ENCODE results near the gene RPN1.
"Not testable (repeated sequence)": the region's sequence is repeated elsewhere in the genome, so short reads cannot be mapped to it uniquely, and the experiment has no call there.

The RPN1 gene

GRCh38 chr3:128607710-128608048 is 42.9 kb downstream of the RPN1 start:
- DNase-seq, result no peak

- DNase-seq, result no peak
Observed at GRCh38 chr3:128606094-128606493, 44.5 kb downstream of the RPN1 start.

- no peak for DNase-seq
Observed at GRCh38 chr3:128605091-128606046, 45.2 kb downstream of the RPN1 start.

DNA sequence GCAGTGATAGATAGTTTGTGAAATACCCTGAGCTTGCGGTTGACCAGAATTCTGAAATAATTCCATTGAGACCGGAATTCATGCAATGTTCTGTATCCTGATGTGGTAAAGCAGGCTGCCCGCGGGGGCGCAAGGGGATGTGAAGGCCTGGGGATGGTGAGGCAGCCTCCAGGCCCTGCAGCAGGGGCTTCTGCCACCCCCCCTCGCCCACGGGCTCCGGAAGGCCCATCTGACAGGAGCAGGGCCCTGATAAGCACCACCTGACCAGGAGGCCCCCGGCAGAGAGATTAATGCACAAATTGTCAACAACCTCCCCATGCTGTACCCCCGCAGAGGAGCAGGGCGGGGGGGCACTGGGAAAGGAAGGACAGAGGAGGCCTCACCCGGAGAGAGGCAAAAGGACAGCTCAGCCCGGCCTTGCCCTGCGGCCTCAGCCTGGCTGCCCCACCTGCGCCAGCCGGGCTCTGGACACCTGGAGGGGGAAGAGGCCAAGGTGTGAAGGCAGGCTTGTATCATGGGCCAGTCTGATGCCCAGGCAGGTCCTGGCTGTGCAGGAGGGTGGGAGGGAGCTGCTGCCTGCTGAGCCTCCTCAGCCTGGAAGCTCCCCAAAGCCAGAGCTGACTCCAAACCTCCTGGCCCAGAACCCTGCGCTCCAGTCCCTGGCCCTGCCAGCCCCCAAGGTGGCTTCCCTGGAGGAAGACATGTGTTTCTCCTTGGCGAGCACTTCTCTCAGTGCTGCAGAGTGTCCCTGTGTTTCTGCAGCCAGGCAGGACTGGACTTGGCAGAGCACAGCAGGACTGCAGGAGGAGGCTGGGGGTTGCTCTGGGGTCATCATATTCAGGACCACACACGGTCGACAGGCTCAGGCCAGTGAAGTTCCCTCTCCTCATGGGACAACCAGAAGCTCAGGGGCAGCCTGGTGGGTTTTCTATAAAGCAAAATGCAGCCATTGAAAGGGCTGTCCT is 46.5 kb downstream of the RPN1 start:
- no peak for DNase-seq

DNA sequence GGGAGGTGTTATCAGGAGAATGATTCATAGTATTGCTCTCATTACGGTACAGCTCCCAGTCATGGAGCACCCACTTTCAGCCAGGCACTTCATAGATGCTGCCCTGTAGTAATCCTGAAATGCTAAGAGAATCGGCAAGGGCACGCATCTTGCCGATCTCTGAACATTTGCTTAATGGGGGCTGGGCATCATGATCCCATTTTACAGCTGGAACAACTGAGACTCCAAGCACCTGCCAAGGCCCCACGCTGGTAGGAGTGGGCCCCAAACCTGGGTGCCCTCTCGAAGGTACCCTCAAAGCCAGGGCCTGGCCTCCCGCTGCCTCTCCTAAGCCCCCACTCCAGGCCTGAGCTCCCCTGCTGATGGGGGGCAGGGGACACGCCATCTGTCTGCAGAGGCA is 47.3 kb downstream of the RPN1 start:
- no peak for DNase-seq

DNA sequence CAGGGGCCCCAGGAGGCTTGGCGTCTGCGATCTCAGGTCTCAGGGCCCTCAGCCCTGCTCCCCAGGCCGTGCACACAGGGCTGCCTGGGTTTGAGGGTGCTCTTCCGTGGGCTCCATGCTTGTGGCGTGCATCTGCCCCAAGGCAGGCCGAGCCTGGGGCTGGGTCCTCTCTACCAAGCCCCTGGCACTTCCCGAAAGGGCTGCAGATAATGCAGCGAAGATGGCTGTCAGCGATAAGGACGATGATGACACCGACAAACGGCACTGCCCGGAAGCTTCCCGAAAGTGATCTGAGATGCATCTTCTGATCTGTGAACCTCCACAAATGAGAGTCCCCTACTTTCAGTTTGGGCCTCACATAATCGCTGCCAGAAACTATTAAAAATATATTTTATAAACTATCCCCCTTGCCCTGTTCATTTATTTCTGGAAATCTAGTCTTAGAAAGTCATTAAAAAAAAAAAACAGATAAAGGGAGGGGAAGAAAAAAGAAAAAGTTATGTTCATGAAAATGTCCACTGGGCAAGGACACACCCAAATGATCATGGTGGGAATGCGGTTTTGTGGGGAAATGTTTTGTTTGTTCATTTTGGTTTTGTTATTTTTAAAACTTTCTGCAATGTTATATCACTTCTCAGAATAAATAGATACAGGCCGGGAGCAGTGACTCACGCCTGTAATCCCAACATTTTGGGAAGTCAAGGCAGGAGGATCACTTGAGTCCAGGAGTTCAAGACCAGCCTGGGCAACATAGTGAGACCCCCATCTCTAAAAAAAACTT is 51.5 kb downstream of the RPN1 start:
- no peak for DNase-seq

DNA sequence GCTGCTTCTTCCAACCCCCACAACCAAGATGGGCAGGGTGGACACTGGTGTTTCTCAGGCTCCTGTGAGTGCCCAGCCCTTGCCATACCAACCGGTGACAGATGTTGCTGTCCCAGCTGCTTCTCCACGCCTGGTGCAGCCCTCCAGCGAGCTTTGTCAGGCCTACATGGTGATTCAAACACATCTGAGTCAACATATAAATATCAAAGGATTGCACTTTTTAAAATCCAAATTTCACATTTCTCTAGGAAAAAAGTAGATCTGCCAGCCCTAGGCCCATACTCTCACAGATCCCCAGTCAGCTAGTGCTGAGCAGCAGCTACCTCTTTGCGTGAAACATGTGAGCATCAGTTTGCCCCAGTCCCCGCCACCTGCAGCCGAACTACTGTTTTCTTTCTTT is 52.7 kb downstream of the RPN1 start:
- no peak for DNase-seq

GRCh38 chr3:128592864-128593263 is 57.8 kb downstream of the RPN1 start:
- no peak for DNase-seq

DNA sequence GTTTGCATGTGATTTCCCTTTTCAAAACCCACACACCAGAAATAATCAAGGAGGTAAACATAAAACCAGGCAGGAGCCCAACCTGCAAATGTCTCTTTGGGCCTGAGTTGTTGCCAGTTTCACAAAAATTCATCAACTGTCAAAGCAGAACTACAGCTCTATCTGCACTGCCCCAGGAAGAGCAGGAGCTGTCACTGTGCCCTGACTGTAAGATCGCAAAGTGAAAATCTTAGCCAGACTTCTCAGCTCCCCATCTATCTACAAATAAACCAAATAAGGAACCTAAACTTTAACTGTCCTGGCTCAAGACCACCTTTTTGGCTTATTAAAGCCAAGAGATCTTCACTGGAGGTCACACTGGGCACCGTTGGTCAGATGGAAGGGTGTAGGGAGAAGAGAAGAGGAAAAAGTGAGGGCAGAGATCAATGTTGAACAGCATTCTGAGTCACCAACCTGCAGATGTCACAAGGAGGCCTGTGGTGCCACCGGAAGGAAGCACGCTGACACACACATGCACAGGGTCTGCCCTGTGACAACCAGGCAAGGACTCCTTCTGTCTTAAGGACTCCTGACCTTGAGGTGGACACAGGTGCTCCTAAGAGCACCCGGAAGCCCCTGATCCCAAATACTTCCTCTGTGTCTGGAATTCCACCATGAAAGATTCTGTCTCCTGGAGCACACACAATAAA is 58.7 kb downstream of the RPN1 start:
- peak; percentile 27 for DNase-seq

DNA sequence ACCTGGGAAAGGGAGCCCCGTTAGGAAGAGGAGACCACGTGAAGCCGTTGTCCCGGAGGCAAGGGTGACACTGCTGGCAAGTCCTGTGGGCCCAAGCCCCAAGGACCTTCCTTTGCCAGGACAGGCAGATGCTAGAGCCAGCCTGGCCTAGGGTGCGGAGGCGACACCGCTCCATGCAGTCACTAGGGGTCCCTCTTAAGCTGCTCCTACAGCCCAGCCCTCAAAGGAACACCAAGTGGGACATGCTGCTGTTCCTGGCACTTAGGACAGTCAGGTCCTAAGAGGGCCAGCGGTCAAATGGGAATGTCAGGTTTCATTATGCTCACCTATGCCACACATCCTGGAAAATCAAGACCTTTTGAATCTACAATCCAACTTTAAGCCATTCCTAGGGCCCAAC is 59.7 kb downstream of the RPN1 start:
- no peak for DNase-seq

GRCh38 chr3:128589985-128590384 is 60.6 kb downstream of the RPN1 start:
- DNase-seq, result not testable (repeated sequence)

DNA sequence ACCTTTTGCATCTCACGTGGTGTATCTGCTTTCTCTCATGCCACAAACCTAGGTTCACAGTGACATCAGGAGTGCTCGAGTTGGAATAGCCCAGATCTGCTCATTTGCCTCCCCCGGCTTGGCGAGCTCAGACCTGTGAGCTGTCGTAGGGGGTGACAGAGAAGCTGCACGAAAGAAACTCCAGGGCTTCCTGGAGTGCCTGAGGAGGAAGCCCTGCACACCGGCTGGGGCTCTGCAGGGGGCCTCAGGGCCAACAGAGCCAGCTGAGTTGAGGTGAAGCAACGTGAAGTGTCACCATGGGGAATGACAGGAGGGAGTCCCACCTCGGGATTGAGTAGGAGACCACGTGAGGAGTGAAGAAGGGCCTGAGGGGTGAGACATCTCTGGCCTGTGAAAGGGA is 62.5 kb downstream of the RPN1 start:
- no peak for DNase-seq

DNA sequence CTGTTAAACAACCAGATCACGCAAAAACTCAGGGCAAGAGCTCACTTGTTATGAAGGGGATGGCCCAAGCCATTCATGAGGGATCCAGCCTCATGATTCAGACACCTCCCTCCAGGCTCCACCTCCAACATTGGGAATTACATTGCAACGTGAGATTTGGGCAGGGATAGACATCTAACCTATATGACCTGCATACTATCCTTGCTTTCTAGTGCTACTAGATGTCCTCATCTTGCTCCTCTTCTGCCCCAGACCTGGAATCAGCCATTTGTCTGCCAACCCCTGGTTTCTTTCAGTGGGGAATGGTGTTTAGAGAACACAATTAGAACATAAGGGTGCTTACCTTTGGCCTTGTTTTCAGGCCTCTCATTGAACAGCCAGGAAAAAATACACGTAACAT is 63.2 kb downstream of the RPN1 start:
- no peak for DNase-seq

DNA sequence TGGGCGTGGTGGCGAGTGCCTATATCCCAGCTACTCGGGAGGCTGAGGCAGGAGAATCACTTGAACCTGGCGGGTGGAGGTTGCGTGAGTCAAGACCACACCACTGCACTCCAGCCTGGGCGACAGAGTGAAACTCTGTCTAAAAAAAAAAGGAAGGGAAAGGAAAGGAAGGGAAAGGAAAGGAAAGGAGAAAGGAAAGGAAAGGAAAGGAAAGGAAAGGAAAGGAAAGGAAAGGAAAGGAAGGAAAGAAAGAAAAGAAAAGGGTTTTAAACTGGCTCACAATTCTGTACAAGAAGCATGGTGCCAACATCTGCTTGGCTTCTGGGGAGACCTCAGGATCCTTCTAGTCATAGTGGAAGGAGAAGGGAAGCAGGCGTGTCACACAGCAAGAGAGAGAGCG is 63.7 kb downstream of the RPN1 start:
- DNase-seq, result not testable (repeated sequence)

DNA sequence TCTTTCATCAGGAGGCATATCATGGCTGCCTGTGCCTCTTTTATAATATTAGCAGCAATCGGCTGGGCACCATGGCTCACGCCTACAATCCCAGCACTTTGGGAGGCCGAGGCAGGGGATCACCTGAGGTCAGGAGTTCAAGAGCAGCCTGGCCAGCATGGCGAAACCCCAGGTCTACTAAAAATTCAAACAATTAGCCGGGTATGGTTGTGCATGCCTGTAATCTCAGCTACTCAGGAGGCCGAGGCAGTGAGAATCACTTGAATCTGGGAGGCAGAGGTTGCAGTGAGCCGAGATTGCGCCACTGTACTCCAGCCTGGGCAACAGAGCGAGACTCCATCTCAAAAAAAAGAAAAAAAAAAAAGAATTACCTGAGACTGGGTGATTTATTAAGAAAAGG is 64.2 kb downstream of the RPN1 start:
- DNase-seq, result not testable (repeated sequence)

DNA sequence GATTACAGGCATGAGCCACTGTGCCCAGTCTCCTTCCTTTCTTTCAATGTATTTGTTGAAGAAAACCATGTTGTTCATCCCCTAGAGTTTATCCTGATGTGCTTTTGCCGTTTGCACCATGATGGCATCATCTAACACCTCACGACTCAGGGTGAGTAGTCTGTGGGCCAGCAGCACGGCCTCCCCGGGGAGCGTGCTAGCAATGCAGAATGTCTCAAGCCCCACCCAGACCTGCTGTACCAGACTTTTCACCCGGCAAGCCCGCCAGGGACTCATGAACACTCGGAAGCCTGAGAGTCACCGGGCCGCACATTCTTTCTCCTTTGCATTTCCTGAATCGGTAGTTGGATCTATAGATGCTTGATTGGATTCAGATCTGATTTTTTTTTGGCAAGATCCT is 64.6 kb downstream of the RPN1 start:
- DNase-seq, result no peak

DNA sequence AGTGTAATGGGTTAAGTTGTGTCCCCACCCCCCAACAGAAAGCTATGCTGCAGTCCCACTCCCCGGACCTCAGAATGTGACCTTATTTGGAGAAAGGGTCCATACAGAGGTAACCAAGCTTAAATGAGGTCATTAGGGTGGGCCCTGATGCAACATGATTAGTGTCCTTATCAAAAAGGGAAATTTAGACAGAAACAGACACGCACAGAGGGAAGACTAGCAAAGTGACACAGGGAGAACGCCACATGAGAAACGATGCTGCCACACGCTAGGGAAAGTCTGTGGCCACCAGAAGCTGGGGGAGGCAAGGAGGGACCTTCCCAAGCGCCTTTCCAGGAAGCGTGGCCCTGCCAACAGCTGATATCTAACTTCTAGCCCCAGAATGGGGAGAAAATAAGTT is 65.4 kb downstream of the RPN1 start:
- no peak for DNase-seq

GRCh38 chr3:128584412-128585020 is 66.1 kb downstream of the RPN1 start:
- DNase-seq, result peak; percentile 40

DNA sequence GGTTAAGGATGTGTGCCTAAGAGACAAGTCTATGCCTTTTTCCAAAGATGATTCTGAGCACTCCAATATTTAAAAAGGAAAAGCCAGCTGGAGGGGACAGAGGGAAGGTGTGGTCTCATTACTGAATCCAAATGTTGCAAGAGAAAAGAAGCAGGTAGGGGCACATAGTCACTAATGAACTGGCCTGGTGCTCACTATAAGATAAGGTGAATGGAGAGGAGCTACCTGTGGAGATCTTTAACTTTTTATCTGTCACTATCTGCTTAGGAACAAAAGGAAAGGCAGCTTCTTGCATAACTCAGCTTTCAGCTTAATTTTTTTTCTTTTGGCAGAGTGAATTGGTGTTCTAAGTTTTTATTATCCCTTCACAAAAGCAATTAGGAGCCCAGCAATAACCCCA is 69.1 kb downstream of the RPN1 start:
- DNase-seq, result no peak

DNA sequence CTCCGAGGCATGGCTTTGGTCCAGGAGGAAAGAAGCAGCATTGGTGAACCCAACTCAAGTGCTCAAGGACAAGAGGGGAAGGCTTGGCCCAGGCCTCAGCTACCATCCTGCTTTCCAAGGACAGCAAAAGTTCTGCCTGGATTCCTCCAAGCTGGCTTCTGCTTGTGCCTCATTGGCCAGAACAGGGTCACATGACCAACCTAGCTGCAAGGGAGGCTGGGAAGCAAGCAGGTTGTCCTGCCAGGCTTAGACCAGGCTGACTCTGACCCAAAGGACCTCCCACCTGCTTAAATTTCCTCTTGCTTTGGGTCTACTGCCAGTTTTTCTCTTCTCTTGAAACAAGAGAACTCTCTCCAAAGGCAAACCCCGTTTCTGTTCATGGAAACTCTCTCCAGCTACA is 70.7 kb downstream of the RPN1 start:
- DNase-seq, result no peak

DNA sequence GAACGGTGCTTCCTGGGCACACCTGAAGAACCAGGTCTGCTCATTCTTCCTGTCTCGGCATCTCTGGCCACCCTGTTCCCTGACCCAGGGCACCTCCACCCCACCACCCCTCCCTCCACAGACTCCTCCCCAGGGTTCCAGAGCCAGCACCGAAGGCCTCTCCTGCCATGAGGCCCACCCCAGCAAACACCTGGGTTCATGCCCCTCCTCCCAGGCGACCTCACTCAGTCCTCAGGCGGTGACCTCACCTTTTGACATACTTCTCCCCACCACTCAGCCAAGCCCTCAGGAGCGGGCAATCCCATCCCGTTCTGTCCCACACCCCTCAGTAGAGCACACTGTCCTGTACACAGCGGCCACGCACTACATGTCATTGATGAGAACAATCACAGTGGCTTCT is 72.3 kb downstream of the RPN1 start:
- no peak for DNase-seq

DNA sequence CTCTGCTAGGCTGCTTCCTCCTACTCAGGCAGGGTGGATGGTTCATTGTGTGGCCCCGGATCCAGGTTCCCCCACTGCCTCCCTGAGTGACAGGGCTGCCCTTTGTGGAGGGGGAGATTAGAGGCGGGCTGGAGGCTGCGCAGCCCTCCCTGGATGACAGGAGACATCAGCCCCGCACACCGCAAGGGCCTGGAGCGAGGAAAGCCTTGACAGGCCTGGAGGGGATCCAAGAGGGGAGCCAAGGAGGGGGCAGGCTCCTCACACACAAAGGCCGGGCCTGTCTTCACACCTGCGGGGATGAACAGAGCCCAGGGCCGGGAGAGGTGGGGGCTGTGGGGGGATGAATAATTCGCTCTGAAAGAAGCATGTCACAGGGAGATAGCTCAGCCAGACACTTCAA is 72.9 kb downstream of the RPN1 start:
- DNase-seq, result no peak
